Activated gamma-delta T cell treated with anti-CD3 and anti-CD28 coated beads, Interleukin-2, amount 50 U/mL, for 16 hours (primary cell): ENCODE results near the gene SRPRB.

Source experiments
- DNase-seq: peaks from one replicate; pipeline ENCODE4 v3.0.0-alpha.2; 2020; ENCODE audit warnings: low read depth

The SRPRB gene

DNA sequence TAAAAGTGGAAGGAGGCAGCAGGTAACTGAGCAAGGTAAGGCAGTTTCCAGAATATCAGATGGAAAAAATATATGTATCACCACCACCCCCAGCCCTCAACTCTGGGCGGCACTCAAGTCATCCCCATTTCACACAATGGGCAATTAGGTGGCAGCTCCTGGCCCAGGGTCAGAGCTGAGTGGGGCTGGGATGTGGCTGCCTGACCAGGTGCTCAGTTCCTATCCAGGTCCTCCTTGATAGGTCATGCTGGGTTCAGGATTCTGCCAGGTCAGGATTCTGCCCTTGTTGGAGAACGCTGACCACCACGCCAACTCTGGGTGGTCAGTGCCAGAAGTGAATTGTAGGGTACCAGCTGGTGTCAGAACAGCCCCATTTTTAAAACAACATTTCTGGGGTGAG lies 60.5 kb downstream of the SRPRB start:
- no peak for DNase-seq

DNA sequence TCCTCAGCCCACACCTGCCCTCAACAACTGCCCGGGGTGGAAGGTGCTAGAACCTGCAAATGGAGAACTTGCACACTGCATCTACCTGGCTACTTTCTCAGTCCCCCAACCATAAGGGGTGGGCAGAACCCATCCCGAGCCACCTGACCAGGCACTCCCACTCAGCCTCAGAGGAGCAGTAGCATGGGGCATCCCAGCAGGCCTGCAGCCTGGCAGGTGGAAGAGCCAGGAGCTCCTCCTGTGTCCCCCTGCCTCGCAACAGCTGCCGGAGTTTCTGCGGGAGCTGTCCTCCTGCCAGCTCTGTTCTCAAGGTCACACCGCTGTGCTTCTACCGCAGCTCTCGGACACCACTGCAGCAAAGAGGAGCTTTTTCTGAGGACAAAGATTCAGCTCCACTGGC lies 62.6 kb downstream of the SRPRB start:
- no peak for DNase-seq

DNA sequence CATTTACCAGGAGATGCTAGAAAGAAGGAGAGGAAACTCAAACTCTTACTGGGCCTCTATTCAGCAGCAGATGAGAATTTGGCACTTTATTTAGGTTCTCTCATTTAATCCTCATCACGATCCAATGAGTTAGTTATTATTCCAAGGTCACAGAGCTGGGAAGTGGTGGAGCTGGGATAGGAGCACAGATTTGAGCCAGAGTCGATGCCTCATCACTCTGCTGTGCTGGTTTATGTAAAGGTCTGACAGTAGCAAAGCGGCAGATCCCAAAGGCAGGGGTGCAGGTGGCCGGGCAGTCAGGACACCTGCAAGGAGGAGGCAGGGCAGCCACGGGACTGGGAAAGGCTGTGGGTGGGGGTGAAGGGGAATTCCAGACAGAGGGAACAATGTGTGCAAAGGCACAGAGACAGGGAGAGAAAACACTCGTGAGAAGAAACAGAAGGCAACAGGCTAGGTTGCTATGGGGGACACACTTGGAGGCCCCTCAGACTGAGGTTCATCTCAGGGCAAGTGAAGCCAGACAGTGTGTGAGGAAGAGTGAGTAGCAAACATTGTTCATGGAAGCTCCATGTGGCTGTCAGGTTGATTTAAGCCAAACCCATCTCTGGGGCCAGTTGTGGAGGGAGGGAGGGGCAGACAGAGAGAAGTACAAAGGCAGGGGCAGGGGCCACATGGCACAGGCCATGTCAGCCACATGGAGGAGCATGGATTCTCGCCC lies 63.3 kb downstream of the SRPRB start:
- no peak for DNase-seq

DNA sequence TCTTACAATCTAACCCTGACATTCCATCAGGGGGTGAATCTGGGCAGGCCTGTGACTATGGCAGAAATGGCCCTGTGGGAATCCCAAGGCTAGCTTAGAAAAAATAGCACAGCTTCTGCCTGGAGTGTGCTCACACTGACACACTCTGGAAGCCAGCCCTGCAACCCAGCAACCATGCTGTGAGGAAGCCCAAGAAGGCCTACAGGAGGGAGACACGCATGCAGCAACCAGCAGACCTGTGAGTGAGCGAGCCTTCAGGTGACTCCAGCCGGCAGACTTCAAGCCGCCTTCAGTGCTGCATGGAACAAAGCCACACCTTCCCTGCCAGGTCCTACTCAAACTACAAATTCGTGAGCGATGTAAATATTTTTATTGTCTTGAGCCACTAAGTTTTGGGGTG lies 64.0 kb downstream of the SRPRB start:
- DNase-seq, result no peak

GRCh38 chr3:133870822-133871221 lies 65.2 kb downstream of the SRPRB start:
- DNase-seq, result no peak
